GM10847 (cell line): Measurements from ENCODE around the gene FLCN.

Experiments used
- POLR2A ChIP-seq: IDR thresholded peaks from 2 replicates; pipeline ENCODE4 v1.6.1; 2011; ENCODE audit not compliant: insufficient read length; ENCODE audit errors: extremely low read depth

FLCN gene

DNA sequence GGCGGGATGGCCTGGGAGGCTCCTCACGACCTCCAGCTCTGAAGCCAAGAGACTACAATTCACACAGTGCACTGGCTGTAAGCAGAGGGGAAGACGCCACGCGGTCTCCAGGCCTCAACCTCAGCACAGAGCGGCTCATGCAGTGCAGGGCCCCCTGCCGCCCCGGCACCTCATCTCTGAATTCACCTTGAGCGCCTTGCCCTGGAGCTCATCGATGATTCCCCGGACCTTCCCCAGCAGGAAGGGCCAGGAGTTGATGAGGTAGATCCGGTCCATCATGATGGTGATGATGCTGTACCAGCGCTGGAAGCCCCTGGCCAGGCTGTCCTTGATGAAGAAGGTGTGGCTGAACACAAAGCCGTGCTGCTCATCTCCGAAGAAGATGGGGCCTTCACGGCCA, 13.2 kb downstream of the FLCN start:
- no peak for TF ChIP-seq POLR2A

DNA sequence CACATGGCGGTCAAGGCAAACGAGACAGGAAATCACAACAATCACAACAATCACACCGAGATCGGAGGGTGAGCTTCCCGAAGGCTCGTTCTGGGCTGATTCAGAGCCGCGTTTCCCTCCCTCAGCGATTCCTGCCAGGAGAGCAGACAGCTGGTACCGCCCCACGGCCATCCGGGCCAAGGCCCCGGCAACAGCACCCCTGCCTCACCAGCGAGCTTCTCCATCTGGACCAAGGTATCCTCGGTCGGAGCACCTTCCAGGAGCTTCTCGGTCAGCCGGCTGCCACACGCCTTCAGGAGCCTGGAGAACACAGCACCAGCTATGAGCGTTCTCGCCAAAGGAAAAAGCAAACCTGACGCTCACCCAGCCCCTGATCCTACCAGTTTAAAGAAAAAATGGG, 15.6 kb downstream of the FLCN start:
- TF ChIP-seq POLR2A = no peak

DNA sequence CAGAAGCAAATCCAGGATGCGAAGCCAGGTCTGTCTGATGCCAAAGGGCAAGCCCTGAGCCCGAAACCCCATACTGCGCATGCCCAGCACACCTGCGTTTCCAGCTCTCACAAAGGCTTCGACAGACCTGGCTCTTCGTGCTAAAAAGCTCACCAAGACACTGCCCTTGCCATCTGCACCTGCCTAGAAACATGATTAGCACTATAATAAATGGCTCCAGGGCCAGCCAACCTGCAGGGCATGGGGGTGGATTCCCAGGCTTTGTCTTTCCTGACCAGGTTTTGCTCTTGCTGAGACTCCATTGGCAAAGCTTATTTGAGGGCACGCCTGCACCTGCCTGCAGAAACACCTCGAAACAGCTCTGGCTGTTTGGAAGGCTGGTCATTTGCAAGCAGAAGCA, 16.4 kb downstream of the FLCN start:
- no peak for TF ChIP-seq POLR2A

DNA sequence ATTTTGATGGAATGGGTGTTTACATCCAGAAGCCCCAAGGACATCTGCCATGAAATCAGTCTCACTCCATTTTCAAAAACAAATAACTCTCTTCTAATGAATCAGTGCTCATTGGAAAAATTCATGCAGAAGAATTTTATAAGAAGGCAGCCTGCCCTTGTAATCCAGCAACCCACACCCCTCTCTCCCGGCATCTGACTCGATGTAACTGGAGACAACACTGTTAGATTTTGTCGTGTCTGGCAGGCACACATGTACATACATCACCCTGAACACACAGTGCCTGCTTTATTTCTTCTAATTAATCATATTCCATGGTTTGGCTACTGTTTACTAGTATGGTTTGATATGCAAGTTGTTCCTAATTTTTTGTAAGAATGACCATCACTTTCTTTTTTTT, 19.0 kb downstream of the FLCN start:
- TF ChIP-seq POLR2A = no peak

DNA sequence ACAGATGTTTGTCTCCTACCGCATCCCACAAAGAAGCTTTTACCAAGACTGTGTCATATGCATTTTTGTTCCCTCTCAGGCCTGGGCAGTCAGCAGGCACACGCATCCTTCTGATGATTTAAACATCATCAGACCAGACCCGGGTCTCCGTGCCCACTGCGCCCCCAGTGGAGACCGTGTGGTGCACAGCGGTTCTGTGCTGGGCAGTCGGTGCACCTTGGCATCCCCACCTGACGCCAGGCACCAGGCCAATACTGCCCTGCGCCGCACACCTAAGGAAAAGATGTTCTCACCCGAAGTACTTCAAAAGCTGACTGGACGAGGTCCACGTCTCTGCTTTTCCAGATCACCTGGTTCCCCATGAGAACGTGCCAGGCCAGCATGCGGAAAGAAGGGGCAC, 20.2 kb downstream of the FLCN start:
- TF ChIP-seq POLR2A = no peak

DNA sequence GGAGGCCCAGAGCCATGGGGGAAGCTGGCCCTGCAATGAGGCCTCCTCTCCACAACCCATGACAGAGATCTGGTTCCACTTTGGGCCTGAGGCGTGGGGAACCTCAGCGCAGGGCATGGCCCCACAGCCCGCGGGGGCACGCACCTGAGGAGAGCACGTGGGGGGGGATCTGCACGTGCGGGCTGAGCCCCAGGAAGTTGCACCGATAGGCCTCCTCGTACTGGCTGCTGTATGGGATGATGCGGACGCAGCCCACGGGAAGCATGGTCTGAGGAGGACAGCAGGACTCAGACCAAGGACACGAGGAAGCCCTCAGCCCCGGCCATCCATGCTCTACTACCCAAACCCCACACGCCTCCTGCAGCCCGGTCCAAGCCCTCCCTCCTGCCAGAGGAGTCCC, 20.7 kb downstream of the FLCN start:
- TF ChIP-seq POLR2A = no peak

DNA sequence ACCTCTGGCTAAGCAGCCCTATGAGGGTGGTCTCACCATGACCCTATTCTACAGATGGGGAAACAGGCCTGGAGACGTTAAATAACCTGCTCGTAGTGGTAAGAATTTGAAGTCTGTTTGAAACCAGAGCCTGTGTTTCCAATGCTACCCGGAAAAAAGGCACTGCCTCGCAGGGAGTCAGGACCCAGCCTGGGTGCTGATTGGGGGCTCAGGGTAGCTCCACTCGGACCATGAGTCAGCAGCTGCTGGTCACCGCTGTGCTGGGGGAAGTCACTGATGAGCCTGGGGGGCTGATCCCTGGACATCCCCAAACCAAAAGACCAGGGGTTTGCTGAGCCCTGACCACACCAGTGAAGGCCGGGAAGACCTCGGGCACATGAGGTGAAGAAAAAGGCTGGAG, 21.4 kb downstream of the FLCN start:
- TF ChIP-seq POLR2A = no peak

DNA sequence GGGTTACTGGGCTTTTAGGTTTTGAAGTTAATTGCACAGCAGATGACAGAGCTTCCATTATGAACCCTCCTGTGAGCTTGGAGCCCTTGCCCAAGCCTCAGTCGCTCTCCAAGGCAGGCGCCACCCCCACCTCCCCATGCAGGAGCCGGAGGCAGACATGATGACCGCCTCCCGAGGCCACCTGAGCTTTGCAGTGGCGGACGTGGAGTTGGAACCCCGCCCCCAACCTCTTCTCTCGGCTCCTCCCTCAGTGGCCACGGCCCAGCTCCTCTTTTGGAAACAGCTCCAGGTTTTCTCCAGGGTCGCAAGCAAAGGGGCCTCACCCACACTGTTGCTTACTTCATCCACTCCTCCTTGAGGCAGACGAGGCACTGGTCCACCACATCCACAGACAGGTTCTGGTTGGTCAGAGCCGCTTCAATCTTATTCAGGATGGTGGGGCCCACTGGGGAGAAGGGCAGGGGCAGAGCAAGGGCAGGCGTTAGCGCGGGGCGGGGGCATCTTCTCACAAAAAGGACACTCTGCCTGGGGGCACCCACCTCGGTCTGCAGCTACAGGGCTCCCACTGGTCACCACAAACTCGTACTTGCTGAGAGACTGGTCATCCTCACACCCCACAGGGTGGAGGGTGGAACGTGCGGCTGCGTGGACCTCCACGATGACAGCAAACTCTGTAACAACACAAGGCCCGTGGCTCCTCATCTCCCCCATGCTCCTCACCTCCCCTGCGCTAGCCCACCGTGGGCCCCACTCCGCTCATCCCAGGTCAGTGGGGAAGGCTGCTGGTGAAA, 22.1 kb downstream of the FLCN start:
- no peak for TF ChIP-seq POLR2A

DNA sequence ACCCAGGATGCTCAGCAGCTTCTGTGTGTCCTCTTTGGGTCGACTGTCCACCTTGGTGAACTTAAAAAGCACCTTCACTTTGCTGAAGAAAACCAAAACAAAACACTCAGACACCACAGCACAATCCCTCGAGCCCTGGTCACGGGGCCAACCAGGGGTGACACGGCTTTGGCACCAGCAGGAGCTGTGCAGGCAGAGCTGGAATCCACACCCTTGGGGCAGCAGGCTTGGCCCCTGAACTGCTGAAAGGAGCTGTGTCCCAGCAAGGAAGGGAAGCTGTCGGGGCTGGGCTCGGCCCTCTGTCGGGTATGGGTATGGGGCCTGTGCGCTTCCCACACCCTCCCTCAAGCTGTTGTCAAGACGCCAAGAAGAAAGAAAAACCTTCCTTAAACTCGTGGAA, 23.2 kb downstream of the FLCN start:
- no peak for TF ChIP-seq POLR2A

DNA sequence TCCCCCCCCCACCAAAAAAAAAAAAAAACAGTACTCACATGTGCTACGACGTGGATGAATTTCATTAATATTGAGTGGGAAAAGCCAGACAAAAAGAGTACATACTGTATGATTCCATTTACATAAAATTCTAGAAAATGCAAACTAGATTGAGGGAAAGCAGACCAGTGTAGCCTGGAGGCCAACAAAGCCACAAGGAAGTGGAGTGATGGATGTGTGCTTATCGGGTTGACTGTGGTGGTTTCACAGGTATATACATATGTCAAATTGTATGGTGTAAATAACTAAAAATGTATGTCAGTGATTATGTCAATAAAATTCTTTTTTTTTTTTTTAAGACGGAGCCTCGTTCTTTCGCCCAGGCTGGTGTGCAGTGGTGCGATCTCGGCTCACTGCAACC, 29.0 kb downstream of the FLCN start:
- no peak for TF ChIP-seq POLR2A

DNA sequence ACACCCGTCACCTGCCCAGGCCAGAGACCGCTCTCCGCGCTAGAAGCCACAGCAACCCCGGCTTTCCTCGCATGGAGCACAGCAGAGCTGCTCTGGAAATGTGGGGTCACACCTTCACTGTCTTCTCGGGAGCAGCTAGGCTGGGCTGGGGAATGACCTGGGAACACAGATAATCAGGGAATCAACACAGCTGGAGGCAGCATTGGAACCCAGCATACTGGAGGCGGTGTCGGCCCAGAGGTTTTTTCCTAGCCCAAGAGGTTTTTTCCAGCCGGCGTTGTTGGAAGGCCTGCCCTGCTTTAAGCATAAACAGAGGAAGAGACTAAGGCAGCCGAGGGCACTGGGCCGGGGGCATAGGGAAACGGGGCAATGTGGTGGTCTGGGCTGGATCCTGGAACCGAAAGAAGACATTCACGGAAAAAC, 30.0 kb downstream of the FLCN start:
- no peak for TF ChIP-seq POLR2A

DNA sequence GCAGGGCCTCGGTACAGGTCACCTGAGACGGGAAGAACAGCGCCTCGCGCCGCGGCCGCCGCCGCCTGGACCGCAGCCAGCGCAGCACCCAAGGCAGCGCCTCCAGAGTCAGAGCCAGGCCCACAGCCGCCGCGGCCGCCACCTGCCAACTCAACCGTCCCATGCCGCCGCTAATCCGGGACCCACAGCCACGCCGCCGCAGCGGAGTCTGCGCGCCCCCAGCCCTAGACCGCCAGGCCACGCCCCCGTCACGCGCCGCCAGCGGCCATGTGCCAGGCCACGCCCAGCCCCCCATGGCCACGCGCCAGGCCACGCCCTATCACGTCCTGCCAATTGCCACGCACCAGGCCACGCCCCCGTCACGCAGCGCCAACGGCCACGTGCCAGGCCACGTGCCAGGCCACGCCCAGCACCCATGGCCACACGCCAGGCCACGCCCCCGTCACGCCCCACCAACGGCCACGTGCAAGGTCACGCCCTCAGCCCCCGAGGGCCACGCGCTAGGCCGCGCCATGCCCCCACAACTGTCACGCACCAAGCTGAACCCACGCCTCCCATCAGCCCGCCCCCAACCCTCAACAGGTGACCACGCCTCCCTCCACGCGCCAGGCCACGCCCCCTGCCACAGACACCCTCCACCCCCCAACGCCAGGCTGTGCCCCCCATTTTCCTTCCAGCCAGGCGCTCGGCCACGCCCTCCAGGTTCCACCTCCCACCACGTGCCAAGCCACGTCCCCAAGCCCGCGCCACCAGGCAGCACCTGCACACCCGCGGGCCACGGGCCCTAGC, 30.6 kb downstream of the FLCN start, which contains the start of gene PLD6:
Gene PLD6 (minus strand): TSS at position 210 of the 789 bp plus-strand sequence. CDS start 47 bp downstream, at position 163.
- peak; percentile 19 for TF ChIP-seq POLR2A

DNA sequence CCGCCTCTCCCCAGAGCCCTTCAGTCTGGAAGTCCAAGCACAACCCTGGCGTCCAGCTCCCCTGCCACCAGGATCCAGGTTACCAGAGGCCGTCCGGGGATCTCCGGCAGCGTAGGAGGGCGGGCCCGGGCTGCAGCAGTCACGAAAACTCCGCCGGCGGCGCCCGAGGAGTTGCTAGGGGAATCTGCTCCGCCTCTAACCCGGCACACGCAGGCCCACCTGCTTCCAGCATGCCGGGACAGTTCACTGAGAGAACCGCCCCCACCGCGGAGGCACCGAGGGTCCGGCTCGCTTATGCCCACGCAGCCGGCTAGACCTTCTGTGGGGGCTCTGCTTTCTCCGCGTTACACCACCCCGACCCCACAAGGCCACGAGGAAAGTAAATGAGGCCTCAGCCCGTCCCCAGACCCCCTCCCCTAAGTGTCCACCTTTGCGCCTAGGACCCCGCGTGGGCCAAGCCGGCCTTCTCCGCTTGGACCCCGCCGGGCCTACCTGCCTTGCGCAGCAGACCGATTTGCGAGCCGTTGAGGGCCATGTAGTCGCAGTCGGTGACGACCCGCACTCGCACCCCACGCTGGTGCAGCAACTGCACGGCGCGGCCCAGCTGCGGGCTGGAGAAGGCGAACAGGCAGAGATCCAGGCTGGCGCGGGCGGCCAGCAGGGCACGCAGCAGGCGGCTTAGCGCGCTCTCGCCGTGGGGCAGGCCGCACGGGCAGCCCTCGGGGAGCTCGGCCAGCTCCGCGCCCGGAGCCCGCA, 31.4 kb downstream of the FLCN start:
- TF ChIP-seq POLR2A = no peak

DNA sequence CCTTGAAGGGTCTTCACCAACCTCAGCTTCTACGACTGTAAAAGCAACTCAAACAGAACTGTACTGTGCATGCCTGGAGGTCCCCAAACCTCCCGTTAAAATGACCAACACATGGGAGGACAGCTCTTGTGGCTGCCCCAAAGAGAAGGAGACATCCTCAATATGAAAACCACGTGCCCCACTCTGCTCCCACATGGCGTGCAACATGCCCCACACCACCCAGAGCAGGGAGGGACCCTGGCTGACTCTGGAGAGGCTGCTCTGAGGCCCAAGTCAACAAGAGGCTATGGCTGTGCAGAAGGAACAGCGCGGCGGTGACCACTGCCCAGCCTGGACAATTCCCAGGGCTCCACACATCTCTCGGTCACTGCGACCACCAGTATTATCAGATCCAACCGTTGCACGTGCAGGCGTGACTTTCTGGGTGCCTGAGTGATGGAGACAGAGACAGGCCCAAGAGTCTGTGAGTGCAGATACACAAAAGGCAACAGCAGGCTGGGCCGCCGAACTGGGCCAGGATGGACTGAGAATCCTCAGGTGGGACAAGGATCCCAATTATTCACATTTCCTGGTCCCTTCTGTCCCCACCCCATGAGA, 32.2 kb downstream of the FLCN start:
- TF ChIP-seq POLR2A = no peak

DNA sequence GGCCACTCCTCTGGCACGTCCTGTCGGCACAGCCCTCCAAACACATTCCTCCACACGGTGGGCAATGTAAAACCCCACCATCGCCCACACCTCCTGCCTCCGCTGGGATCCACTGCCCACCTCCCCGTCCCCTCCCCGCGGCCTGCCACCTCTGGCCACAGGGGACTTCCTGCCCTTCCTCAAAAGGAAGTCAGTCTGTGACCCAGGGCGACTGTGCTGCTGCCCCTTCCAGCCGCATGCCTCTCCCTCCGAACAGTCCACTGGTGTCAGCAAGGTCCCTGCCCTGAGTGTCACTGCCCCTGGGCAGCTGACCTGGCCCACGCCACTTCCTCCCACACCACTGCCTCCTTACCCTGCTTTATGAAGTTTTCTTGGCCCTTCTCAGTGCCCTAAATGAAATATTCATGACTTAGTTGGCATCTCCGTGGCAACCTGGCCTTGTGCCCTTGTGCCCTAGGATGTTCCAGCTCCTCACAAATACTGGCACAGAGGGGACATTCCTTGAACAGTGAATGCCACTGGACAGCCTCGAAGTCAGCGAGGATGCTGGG, 32.9 kb downstream of the FLCN start:
- TF ChIP-seq POLR2A = no peak
